Peyer's patch (tissue), 4 donors: Measurements from ENCODE around the gene MOCOS. TPM values are rescaled to one million over a fixed set of nuclear protein-coding genes. Genes with fewer than 3 reads are reported as not detected.

Experiments used
- DNase-seq, 3 donors: peaks; one replicate each; pipeline ENCODE4 v3.0.0-alpha.2; 2017 to 2019
- H3K27ac ChIP-seq, 4 donors: fragments of 200-600 bp; sonication (generic); one replicate each; pipeline ENCODE4 v1.5.1; 2016 to 2019
- H3K27me3 ChIP-seq, 2 donors: fragments of 200-600 bp; sonication (generic); one replicate each; pipeline ENCODE4 v1.5.1; 2019
- H3K36me3 ChIP-seq, 3 donors: fragments of 200-600 bp; sonication (generic); one replicate each; pipeline ENCODE4 v1.5.1; 2016 to 2019
- H3K4me1 ChIP-seq, 4 donors: fragments of 200-600 bp; sonication (generic); one replicate each; pipeline ENCODE4 v1.5.1; 2016 to 2019
- H3K4me3 ChIP-seq, 4 donors: fragments of 200-600 bp; sonication (generic); 1 replicate in 3 of 4; 2 replicates in 1 of 4; pipeline ENCODE4 v1.5.1; 2016 to 2019; ENCODE audit warnings: mild to moderate bottlenecking in 1 of 4
- H3K9me3 ChIP-seq, 4 donors: fragments of 200-600 bp; sonication (generic); one replicate each; pipeline ENCODE4 v1.5.1; 2016 to 2019; ENCODE audit warnings: mild to moderate bottlenecking in 1 of 4
- POLR2A ChIP-seq, 2 donors: fragments of 450-650 bp; IDR thresholded peaks; one replicate each; pipeline ENCODE4 v1.5.1; 2017; ENCODE audit warnings: antibody characterized with exemption in 2 of 2, mild to moderate bottlenecking in 2 of 2, moderate library complexity in 2 of 2
- total RNA-seq, 4 donors: library from RNA; depleted of rRNA; stranded (reverse); fragments of >200 nt; gene quantifications; one replicate each; pipeline ENCODE4 v1.1.0, GENCODE V29; 2016
- TF ChIP-seq, protein P1 (sequence below), 6 experiments: fragments of 450-650 bp in 4 of 6; fragments of 200-600 bp in 2 of 6; sonication (generic) in 1 of 6; IDR thresholded peaks; one replicate each; pipeline ENCODE4 v1.5.1; 2017 to 2019; ENCODE audit warnings: antibody characterized with exemption in 6 of 6, mild to moderate bottlenecking in 3 of 6, moderate library complexity in 1 of 6

MOCOS gene
- total RNA-seq, 4 donors from 2014 or later, result 5.0 to 34.0 (median 25.4) TPM

DNA sequence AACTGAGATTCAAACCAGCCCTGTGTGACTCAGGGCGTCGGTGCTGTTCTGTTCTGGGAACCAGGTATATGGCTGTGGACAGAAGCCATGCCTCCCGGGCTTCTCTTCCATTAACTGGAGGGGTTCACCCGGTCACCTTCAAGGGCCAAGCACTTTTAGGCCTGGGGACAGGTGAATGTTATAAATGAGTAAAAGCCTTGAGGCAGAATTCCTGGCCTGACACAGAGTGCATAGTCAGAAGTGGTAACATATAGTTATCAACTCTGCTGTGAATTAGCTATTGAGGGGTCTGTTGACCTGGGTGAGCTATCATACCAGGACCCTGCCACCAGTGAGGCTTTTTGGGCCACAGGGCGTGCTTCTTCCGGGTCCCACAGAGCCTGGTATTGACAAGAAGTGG lies 112.9 kb downstream of the MOCOS start:
- H3K4me3 ChIP-seq, result no peak overlapping the region
- peaks cover 0 to 22% (median 6%) of the 10 kb centered on the region in 4 donors for H3K4me1 ChIP-seq
- no peak for TF ChIP-seq POLR2A (IDR thresholded peaks at IDR 0.05)
- TF ChIP-seq, protein P1, sequence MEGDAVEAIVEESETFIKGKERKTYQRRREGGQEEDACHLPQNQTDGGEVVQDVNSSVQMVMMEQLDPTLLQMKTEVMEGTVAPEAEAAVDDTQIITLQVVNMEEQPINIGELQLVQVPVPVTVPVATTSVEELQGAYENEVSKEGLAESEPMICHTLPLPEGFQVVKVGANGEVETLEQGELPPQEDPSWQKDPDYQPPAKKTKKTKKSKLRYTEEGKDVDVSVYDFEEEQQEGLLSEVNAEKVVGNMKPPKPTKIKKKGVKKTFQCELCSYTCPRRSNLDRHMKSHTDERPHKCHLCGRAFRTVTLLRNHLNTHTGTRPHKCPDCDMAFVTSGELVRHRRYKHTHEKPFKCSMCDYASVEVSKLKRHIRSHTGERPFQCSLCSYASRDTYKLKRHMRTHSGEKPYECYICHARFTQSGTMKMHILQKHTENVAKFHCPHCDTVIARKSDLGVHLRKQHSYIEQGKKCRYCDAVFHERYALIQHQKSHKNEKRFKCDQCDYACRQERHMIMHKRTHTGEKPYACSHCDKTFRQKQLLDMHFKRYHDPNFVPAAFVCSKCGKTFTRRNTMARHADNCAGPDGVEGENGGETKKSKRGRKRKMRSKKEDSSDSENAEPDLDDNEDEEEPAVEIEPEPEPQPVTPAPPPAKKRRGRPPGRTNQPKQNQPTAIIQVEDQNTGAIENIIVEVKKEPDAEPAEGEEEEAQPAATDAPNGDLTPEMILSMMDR (IDR thresholded peaks at IDR 0.05), result no peak
- H3K27ac ChIP-seq, result no peak overlapping the region
- H3K27me3 ChIP-seq, result peaks cover 0 to 9% of the 10 kb centered on the region in 2 donors
- DNase-seq, result no peak
- H3K36me3 ChIP-seq, result no peaks in the 10 kb centered on the region
- no peaks in the 10 kb centered on the region for H3K9me3 ChIP-seq

DNA sequence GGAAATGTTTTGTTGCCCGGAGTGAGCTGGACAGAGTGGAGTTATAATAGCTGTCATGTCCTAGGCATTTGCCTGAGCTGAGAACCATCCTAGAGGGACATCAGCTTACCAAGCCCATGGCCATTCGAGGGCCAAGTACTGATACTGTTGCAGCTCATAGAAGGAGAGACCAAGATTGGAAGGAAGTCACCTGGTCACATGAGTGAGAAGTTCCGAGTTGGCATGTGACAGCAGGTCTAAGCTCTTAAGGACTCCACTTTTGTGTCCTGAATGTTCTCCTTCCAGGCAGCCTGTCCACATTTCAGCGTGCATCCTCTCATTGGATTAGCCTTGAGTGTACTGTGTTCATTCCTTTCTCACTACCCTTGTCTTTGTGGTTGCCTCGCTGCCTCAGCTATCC lies 114.6 kb downstream of the MOCOS start:
- H3K36me3 ChIP-seq, result no peaks in the 10 kb centered on the region
- no peak overlapping the region for H3K27ac ChIP-seq
- peaks cover 0 to 16% (median 6%) of the 10 kb centered on the region in 4 donors for H3K4me1 ChIP-seq
- H3K9me3 ChIP-seq, result no peaks in the 10 kb centered on the region
- no peak overlapping the region for H3K4me3 ChIP-seq
- TF ChIP-seq POLR2A (IDR thresholded peaks at IDR 0.05), result no peak
- TF ChIP-seq, protein P1 (IDR thresholded peaks at IDR 0.05), result no peak
- no peak for DNase-seq
- H3K27me3 ChIP-seq, result peaks cover 0 to 9% of the 10 kb centered on the region in 2 donors

DNA sequence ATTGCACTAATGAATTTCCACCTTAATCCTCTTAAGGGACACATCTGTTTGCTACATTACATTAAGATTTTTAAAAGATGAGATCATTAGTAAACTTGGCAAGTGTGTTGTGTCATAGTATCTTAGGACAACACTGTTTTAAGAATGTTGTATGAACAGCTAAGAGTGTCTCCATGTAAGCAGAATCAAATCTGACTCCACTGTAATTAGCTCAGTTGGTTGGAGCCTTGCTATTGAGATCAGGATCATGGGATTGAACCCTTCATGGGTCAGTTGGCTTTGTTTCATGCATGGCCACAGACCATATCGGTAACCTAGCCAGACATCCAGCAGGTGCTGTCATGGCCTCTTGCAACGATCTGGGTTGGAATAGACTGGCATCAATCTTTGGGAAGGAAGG lies 115.4 kb downstream of the MOCOS start:
- DNase-seq, result no peak
- H3K4me1 ChIP-seq, result peaks cover 0 to 11% (median 6%) of the 10 kb centered on the region in 4 donors
- H3K9me3 ChIP-seq, result no peaks in the 10 kb centered on the region
- no peak overlapping the region for H3K27ac ChIP-seq
- no peaks in the 10 kb centered on the region for H3K36me3 ChIP-seq
- no peak overlapping the region for H3K4me3 ChIP-seq
- H3K27me3 ChIP-seq, result peaks cover 0 to 9% of the 10 kb centered on the region in 2 donors
- no peak for TF ChIP-seq POLR2A (IDR thresholded peaks at IDR 0.05)
- TF ChIP-seq, protein P1 (IDR thresholded peaks at IDR 0.05), result no peak

DNA sequence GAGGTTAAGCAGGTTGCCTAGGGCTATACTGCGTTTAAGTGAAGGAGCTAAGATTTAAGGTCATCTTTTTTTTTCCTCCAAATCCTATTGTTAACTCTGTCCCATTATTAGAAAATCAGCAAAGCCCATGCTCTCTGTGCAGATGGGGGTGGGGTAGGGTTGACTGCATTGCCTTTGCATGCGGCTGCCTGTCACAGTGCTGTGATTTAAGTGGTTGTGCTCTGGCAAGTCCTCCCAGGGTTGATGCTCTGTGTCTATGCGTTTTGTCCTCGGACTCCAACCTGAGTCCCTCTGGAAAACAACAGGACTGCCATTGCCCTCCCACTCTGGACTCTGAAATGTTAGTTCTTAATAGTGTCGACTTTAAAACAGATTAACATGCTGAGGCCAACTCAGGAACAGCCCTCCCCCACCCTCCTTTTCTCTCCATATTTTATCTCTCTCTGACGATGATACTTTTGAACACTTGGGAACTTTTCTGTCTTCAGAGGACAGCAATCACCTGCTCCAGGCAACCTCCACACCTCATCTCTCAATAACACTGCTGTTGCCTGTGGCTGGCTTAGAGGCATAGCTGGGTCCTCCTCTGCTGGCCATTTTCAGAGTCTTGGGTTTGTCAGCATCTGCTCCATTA lies 116.0 kb downstream of the MOCOS start:
- Histone ChIP-seq H3K4me1 (peaks cover 0 to 5% (median under 1%) of the 10 kb centered on the region in 4 donors), H3K36me3 (no peaks in the 10 kb centered on the region), H3K27me3 (peaks cover 0 to 2% of the 10 kb centered on the region in 2 donors), H3K4me3 (no peak overlapping the region), H3K9me3 (no peaks in the 10 kb centered on the region), H3K27ac (no peak overlapping the region)
- TF ChIP-seq, protein P1 (IDR thresholded peaks at IDR 0.05), result no peak
- no peak for TF ChIP-seq POLR2A (IDR thresholded peaks at IDR 0.05)
- DNase-seq, result no peak

DNA sequence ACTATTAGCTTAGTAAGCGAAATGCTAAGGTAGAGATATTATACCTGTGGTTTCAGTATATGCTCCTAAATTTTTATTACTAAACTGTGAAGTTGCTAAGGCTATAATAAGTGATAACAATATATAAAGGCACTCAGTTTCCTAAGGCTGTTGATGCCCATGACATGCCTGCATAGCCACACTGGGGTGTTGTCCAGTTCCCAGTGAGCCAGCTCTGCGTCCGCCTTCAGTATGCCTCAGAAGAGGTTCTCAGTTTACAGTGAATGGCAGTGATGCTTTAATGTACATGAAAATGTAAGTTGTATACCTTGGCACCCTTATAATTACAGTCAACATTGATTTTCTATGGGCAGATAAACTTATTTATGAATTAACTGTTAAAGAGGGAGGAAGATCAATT lies 117.4 kb downstream of the MOCOS start:
- TF ChIP-seq, protein P1 (IDR thresholded peaks at IDR 0.05), result no peak
- TF ChIP-seq POLR2A (IDR thresholded peaks at IDR 0.05), result no peak
- Histone ChIP-seq H3K27me3 (no peaks in the 10 kb centered on the region), H3K4me1 (no peaks in the 10 kb centered on the region), H3K27ac (no peak overlapping the region), H3K9me3 (no peaks in the 10 kb centered on the region), H3K36me3 (no peaks in the 10 kb centered on the region), H3K4me3 (no peak overlapping the region)
- DNase-seq, result no peak
